Caco-2 (cell line): ENCODE measurements around the gene SAMD8. TPM values are rescaled to one million over a fixed set of nuclear protein-coding genes. Genes with fewer than 3 reads are reported as not detected.

ENCODE experiments used
- BruUV-seq: library from RNA; stranded (reverse); fragments of 400-500 nt; replicated peaks from 2 replicates; lab custom pipeline; 2021; lab: Mats Ljungman, UMichigan
- CTCF ChIA-PET: fragments of 300-600 bp; sonication (Branson Sonifier 250); formaldehyde crosslinking; loops from one replicate; lab custom pipeline; 2022; ENCODE audit warnings: antibody characterized with exemption; lab: Charles Lee
- POLR2A ChIA-PET: fragments of 300-600 bp; sonication (Branson Sonifier 250); formaldehyde crosslinking; loops from one replicate; lab custom pipeline; 2022; ENCODE audit warnings: antibody characterized with exemption; lab: Charles Lee
- DNase-seq, 2 experiments: peaks; one replicate each; pipeline versions ENCODE4 v3.0.0 to v3.0.0-alpha.2; 2020 to 2022
- H3K27me3 ChIP-seq: replicated peaks from 2 replicates; pipeline ENCODE4 v1.6.0; 2011; ENCODE audit warnings: low read length; ENCODE audit not compliant: control insufficient read depth, insufficient read depth
- H3K36me3 ChIP-seq: 2 replicates; pipeline ENCODE4 v1.5.1; 2011; ENCODE audit warnings: low read length; ENCODE audit not compliant: control insufficient read depth, insufficient read depth
- H3K4me1 ChIP-seq: fragments of 250-450 bp; sonication (Bioruptor Pico); 2 replicates; pipeline ENCODE4 v1.5.1; 2020; ENCODE audit warnings: mild to moderate bottlenecking
- H3K4me3 ChIP-seq: 2 replicates; pipeline ENCODE4 v1.5.1; 2011; ENCODE audit warnings: low read depth, mild to moderate bottlenecking, control low read depth, low read length
- H3K9me3 ChIP-seq: fragments of 250-450 bp; sonication (Bioruptor Pico); 2 replicates; pipeline ENCODE4 v1.5.1; 2020; ENCODE audit warnings: mild to moderate bottlenecking, moderate library complexity
- H3K27ac Mint-ChIP-seq: one replicate; pipeline ENCODE4 v1.8.0; 2022; ENCODE audit warnings: mixed read lengths; ENCODE audit not compliant: unreplicated experiment
- H3K27me3 Mint-ChIP-seq: one replicate; pipeline ENCODE4 v1.8.0; 2022; ENCODE audit warnings: mixed read lengths; ENCODE audit not compliant: insufficient read depth, unreplicated experiment
- H3K36me3 Mint-ChIP-seq: one replicate; pipeline ENCODE4 v1.8.0; 2022; ENCODE audit warnings: mild to moderate bottlenecking, mixed read lengths; ENCODE audit not compliant: insufficient read depth, unreplicated experiment
- H3K4me1 Mint-ChIP-seq: one replicate; pipeline ENCODE4 v1.8.0; 2022; ENCODE audit warnings: low read depth, mixed read lengths; ENCODE audit not compliant: unreplicated experiment
- H3K4me3 Mint-ChIP-seq: one replicate; pipeline ENCODE4 v1.8.0; 2022; ENCODE audit warnings: mild to moderate bottlenecking, moderate library complexity, mixed read lengths; ENCODE audit not compliant: unreplicated experiment
- H3K9me3 Mint-ChIP-seq: one replicate; pipeline ENCODE4 v1.8.0; 2022; ENCODE audit warnings: mixed read lengths; ENCODE audit not compliant: unreplicated experiment
- intact Hi-C: fragments of 100-400 bp; cut with micrococcal nuclease; formaldehyde crosslinking; loops from one replicate; pipeline ENCODE4 v1.10.0; 2022; ENCODE audit not compliant: unreplicated experiment
- total RNA-seq: library from RNA; stranded (reverse); gene quantifications from 2 replicates; pipeline ENCODE4 v1.2.3, GENCODE V29; 2022
- TF ChIP-seq, protein P1 (sequence below), 2 experiments: fragments of 200-600 bp in 1 of 2; IDR thresholded peaks; 1 replicate in 1 of 2; 2 replicates in 1 of 2; pipeline versions ENCODE4 v1.5.1 to v1.8.0; 2011 to 2022; ENCODE audit warnings: antibody characterized with exemption in 1 of 2, control low read depth in 1 of 2, inconsistent platforms in 1 of 2, low read depth in 1 of 2, low read length in 1 of 2, mild to moderate bottlenecking in 1 of 2, moderate library complexity in 1 of 2; ENCODE audit not compliant: insufficient read depth in 1 of 2, severe bottlenecking in 1 of 2, unreplicated experiment in 1 of 2

SAMD8 gene
- total RNA-seq, 1 experiment from 2014 or later = 25.2 TPM

DNA sequence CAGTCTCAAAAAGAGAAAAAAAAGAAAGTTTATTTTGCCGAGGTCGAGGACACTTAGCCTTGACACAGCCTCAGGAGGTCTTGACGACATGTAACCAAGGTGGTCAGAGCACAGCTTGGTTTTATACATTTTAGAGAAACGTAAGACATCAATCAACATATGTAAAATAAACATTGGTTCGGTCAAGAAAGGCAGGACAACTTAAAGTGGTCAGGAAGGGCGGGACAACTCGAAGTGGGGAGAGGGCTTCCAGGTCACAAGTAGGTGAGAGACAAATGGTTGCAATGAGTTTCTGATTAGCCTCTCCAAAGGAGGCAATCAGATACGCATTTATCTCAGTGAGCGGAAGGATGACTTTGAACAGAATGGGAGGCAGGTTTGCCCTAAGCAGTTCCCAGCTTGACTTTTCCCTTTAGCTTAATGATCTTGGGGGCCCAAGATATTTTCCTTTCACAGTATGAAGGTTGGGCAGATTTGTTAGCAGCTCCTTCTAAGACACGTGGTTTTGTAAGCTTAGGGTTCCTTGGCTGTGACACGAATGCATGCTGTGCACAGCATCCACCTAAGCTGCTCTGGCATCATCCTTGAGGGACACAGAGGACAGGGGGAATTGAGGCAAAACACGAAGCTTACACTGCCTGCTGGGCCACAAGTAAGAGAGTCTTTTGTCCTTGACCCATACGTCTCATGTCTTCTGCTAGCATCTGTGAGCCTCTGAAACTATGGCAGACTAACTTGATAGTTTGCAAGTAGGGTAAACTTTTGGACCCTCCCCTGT, 95.8 kb downstream of the SAMD8 start:
- H3K4me3 Mint-ChIP-seq = no peak overlapping the region
- Histone ChIP-seq H3K4me3 (no peak overlapping the region), H3K4me1 (peaks cover 18% of the 10 kb centered on the region), H3K36me3 (no peaks in the 10 kb centered on the region), H3K27me3 (no peaks in the 10 kb centered on the region), H3K9me3 (no peaks in the 10 kb centered on the region)
- ChIA-PET CTCF (interaction anchor here (1.6 kb wide), 1 partner anchor 28 kb away, joined by 5 read pairs; the partner anchor contains the start of gene COMTD1), POLR2A (no interaction called here)
- peaks cover 26% of the 10 kb centered on the region for H3K36me3 Mint-ChIP-seq
- no peaks in the 10 kb centered on the region for H3K27me3 Mint-ChIP-seq
- no peak overlapping the region for H3K27ac Mint-ChIP-seq
- TF ChIP-seq, protein P1, sequence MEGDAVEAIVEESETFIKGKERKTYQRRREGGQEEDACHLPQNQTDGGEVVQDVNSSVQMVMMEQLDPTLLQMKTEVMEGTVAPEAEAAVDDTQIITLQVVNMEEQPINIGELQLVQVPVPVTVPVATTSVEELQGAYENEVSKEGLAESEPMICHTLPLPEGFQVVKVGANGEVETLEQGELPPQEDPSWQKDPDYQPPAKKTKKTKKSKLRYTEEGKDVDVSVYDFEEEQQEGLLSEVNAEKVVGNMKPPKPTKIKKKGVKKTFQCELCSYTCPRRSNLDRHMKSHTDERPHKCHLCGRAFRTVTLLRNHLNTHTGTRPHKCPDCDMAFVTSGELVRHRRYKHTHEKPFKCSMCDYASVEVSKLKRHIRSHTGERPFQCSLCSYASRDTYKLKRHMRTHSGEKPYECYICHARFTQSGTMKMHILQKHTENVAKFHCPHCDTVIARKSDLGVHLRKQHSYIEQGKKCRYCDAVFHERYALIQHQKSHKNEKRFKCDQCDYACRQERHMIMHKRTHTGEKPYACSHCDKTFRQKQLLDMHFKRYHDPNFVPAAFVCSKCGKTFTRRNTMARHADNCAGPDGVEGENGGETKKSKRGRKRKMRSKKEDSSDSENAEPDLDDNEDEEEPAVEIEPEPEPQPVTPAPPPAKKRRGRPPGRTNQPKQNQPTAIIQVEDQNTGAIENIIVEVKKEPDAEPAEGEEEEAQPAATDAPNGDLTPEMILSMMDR (IDR thresholded peaks at IDR 0.05; ENCODE audit: insufficient read depth in 1 of 2, low read depth in 1 of 2, low read length in 1 of 2, severe bottlenecking in 1 of 2, unreplicated experiment in 1 of 2) = no peak
- no TSS peak for BruUV-seq
- intact Hi-C loops = no loop called here
- no peaks in the 10 kb centered on the region for H3K9me3 Mint-ChIP-seq
- H3K4me1 Mint-ChIP-seq = peaks cover 12% of the 10 kb centered on the region
- no peak for DNase-seq

DNA sequence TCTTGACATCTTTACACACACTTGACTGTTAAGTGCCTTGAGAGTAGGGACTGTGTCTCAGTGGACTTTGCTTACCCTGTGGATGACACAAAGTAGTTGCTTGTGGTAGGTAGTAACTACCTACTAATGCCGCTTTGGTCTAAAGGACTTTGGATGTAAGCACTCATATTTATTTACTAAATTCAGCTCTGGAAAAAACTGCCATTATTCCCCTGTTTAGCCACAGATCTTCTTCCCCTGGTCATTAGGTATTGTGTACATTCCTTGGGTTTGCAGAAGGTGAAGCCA, 96.3 kb downstream of the SAMD8 start:
- no peak overlapping the region for H3K4me3 ChIP-seq
- Mint-ChIP-seq H3K27me3 (no peaks in the 10 kb centered on the region), H3K9me3 (no peaks in the 10 kb centered on the region), H3K27ac (no peak overlapping the region), H3K4me3 (no peak overlapping the region), H3K36me3 (peaks cover 32% of the 10 kb centered on the region), H3K4me1 (peaks cover 6% of the 10 kb centered on the region)
- no peaks in the 10 kb centered on the region for H3K36me3 ChIP-seq
- DNase-seq = no peak
- peaks cover 22% of the 10 kb centered on the region for H3K4me1 ChIP-seq
- ChIA-PET CTCF (interaction anchor here (1.6 kb wide), 1 partner anchor 28 kb away, joined by 5 read pairs; the partner anchor contains the start of gene COMTD1), POLR2A (no interaction called here)
- no TSS peak for BruUV-seq
- TF ChIP-seq, protein P1 (IDR thresholded peaks at IDR 0.05; ENCODE audit: insufficient read depth in 1 of 2, low read depth in 1 of 2, low read length in 1 of 2, severe bottlenecking in 1 of 2, unreplicated experiment in 1 of 2) = no peak
- H3K9me3 ChIP-seq = no peaks in the 10 kb centered on the region
- intact Hi-C loops = no loop called here
- no peaks in the 10 kb centered on the region for H3K27me3 ChIP-seq

DNA sequence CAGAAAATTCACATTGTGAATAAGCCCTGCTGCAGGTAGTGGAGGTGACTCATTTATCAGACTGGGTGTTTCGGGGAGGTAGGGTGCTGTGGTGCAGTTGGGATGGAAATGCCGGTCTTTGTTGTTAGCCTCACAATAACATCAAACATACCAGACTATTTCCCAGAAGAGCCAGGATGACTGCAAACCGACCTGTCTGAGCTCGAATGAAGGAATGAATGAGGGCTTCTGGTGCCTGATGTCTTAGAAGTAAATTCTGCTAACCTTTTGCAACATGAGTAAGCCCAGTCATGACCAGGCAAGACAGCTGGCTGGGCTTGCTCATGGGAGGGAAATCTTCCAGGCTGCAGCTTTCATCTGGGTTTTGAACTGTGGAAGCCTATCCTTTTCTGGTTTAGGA, 96.7 kb downstream of the SAMD8 start:
- H3K4me1 ChIP-seq = peaks cover 22% of the 10 kb centered on the region
- TF ChIP-seq, protein P1 (IDR thresholded peaks at IDR 0.05; ENCODE audit: insufficient read depth in 1 of 2, low read depth in 1 of 2, low read length in 1 of 2, severe bottlenecking in 1 of 2, unreplicated experiment in 1 of 2) = no peak
- no peaks in the 10 kb centered on the region for H3K9me3 Mint-ChIP-seq
- no peak overlapping the region for H3K4me3 ChIP-seq
- H3K27me3 ChIP-seq = no peaks in the 10 kb centered on the region
- intact Hi-C loops = no loop called here
- H3K36me3 ChIP-seq = no peaks in the 10 kb centered on the region
- no peak overlapping the region for H3K4me3 Mint-ChIP-seq
- CTCF ChIA-PET = interaction anchor here (1.6 kb wide), 1 partner anchor 27 kb away, joined by 5 read pairs; the partner anchor contains the start of gene COMTD1
- H3K4me1 Mint-ChIP-seq = peaks cover 5% of the 10 kb centered on the region
- no peaks in the 10 kb centered on the region for H3K9me3 ChIP-seq
- H3K27me3 Mint-ChIP-seq = no peaks in the 10 kb centered on the region
- H3K36me3 Mint-ChIP-seq = peaks cover 35% of the 10 kb centered on the region
- POLR2A ChIA-PET = no interaction called here
- H3K27ac Mint-ChIP-seq = no peak overlapping the region
- no TSS peak for BruUV-seq
- DNase-seq = no peak
